ENCODE results near the gene SIK2. TPM values are rescaled to one million over a fixed set of nuclear protein-coding genes. Genes with fewer than 3 reads are reported as not detected.

The SIK2 gene
- polyA plus RNA-seq, 4 donors = 18.7 to 24.0 (median 21.3) TPM

GRCh38 chr11:111726301-111726713 lies 124.1 kb downstream of the SIK2 start:
- DNase-seq (ENCODE audit: low read depth in 4 of 4, low spot score in 2 of 4) = no peak

DNA sequence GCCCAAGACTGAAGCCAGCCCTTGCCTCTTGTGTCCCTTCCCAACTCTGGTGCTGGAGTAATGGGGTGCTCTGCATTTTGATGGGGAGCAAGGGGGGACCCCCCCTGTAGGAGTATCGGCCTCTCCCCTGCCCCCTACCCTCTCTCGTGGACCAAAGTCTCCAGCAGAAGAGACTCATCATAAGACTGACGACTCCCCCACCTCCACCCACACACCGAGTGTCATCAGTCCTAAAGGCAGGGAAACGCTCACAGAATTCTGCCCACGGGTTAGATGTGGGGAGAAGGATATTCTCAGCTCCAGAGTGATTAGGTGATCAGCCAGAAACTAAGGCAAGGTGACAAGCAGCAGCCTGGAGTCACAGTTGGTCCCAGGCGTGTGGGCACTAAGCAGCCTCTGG lies 125.2 kb downstream of the SIK2 start:
- DNase-seq (ENCODE audit: low read depth in 4 of 4, low spot score in 2 of 4) = no peak

DNA sequence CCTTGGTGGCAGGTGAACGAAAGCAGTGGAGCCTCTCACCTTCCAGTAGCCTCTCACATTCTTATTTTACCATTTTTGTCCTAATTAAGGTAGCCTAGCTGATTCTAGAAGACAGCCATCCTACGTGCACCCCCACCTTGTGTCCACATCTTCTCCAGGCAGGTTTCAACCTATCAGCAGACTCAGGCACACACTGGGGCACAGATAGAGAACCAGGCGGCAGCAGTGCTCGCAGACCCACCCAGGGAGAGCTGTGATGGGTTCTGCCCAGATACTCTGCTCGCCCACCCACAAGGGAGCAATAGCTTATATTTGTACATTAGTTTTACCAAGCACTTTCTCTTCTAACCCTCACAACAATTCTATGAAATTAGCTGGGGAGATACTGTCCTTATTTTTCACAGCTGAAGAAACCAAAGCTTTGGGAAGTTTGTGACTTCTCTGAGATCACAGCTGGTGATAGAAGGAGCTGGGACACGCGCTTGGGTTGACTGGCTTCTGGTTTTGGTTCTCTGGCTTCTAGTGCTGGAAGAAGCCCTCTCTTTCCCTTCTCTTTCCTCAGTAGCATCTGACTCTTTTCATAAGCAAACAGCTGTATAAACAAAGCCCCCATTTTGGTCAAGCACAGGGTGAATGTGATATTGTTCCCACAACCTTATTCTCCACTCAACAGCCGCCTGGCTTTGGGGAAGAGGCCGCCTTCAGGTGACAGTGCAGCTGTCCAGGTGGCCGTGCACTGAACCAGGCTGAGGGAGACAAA lies 127.0 kb downstream of the SIK2 start:
- no peak for DNase-seq (ENCODE audit: low read depth in 4 of 4, low spot score in 2 of 4)

GRCh38 chr11:111729831-111730311 lies 127.6 kb downstream of the SIK2 start:
- DNase-seq (ENCODE audit: low read depth in 4 of 4, low spot score in 2 of 4) = no peak

DNA sequence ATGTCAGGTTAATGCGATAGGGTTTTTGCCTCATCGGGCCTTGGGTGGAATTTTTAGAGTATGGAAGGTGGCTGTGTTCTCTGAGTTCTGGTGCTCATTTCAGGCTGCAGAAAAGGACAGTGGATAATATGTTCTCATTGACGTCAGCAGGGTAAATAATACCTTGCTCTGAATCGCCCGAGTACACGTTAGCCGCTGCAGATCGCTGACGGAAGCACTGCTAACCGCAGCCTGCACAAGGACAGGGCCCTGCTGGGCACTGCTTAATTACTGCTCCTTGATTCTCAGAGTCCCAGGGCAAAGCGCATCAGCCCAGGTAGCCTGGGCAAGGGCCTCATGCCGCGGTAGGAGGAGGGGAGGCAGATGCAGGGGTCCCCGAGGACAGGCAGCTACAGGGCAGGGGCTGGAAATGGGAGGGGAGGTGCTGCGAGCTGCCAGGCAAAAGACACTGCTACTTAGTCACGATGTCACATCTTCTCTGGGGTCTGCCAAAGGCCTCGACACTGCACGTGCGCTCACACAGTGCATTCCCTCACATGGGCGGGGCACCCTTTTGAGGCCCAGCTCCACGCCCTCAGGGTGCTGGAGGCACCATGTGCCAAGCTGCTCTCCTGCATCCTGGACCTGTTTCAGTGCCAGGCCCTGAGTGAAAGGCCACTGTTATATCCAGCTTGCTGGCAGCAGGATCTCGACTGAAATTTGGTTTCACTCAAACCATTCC lies 128.8 kb downstream of the SIK2 start:
- no peak for DNase-seq (ENCODE audit: low read depth in 4 of 4, low spot score in 2 of 4)

- no peak for DNase-seq (ENCODE audit: low read depth in 4 of 4, low spot score in 2 of 4)
These were observed 129.6 kb downstream of the SIK2 start for GRCh38 chr11:111731821-111732220.

- DNase-seq (ENCODE audit: low read depth in 4 of 4, low spot score in 2 of 4) = no peak
These were observed 130.8 kb downstream of the SIK2 start for GRCh38 chr11:111733016-111733415.

DNA sequence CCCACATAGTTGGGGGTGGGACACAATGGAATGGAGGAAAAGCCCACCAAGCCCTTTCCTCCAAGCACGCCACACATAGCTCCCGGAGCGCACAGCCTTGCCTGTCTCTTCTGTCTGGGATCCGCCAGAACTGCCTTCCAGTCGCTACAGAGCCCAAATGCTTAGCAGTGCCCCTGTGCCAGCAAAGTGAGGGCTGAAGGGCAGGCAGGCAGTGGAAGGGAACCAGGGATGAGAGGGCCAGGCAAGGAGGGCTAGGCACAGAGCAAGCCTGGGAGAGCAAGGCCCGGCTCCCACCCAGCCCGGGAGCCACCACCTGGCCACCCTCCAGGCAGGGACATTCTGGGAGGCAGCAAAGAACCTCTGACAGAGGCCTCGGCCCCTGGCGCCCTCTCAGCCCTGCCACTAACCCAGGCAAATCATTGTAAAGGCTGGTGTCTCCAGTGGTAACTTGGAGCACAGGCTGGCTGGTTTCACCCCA lies 131.4 kb downstream of the SIK2 start:
- DNase-seq (ENCODE audit: low read depth in 4 of 4, low spot score in 2 of 4) = no peak

DNA sequence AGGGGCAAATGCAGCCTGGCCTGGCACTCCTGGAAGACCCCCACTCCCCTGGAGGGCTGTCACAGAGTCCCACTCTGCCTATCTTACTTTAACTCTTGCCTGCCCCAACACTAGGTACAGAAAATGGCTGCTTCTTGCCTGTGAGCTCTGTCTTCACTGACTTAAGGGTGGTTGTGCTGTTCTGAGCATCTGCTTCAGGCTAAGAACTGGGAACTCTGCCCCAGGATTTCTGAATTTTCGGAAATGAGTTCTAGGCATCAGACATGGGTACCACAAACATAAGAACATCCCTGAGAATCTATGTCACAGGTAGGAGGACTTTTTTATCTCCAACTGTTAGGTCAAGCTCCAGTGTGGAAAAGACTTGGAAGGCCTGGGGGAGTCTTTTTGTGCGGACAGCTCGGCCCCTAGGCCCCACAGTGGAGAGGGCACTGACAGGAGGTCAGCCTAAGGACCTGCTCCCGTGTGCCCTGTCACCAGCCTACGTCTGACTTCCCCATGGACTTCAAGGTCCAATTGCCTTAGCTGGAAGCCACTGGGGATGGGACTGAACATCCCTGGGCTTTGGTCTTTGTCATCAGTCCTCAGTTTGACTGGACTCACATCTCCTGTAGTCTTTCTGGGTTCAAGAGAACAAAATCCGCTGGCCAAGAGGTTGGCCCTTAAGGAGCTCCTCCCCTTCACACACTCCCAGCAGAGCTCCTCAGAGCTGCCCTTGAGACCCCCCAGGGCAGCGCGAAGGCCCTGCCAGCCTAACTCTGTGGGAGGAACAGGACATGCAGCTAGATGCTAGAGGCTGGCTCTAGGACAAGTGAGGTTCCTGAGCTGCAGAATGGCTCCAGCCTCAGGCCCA lies 132.1 kb downstream of the SIK2 start:
- no peak for DNase-seq (ENCODE audit: low read depth in 4 of 4, low spot score in 2 of 4)

GRCh38 chr11:111734954-111735261 lies 132.7 kb downstream of the SIK2 start:
- DNase-seq (ENCODE audit: low read depth in 4 of 4, low spot score in 2 of 4) = no peak

DNA sequence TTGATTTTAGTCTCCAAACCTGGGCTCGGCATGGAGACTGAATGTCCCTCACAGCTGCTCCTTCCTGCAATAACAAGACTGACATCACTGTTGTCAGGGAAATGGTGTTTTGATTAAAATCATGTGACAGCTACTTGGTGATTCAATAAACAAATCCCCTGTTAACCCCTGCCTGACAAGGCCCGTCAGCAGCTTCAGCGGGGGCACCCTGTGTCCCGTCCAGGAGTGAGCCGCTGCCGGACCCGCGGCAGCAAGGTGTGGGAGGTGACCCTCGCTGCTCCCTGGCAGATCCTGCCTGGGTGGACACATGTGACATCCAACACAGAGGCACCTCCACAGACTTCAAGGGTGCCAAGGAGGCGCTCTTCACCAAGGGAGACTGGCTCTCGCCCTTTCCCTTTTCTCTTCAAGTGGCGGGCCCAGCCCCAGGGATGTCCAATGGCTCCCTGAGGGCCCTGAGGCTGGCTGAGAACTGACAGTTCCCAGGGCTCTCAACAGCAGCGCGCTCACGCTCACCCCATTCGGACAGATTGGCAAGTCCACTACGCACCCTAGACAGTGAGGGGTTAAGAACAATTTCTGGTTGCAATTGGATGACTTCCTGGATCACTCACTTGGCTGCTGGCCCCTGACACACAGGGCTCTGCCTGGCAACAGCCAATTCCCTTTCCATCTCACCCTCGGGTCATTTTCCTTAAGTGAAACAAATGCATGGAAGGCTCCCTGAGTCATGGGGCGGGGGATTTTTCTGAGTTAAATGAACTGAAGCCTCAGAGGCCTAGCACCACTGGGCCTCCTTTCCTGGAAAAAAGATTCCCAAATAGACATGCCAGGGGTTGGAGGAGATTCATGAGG lies 133.2 kb downstream of the SIK2 start:
- DNase-seq (ENCODE audit: low read depth in 4 of 4, low spot score in 2 of 4) = peak; percentile 71 to 84 (median 78)

DNA sequence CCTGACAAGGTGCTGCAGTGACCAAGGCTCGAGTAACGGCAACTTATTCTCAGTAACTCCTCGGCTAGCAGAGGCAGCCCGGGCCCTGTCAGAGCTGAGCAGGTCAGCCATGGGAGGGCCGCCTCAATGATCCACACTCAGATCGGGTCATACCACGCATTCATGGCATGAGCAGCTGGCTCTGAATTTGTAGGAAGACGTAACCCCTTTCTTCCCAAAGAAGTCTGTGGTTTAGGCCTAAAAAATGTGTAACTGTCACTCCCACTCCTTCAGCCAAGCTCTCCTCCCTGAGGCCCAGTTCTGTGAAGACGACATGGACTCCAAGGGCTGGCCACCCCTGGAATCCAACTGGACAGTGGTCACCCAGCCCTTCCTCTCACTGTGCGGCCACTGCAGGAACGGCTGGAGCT lies 133.9 kb downstream of the SIK2 start:
- no peak for DNase-seq (ENCODE audit: low read depth in 4 of 4, low spot score in 2 of 4)

GRCh38 chr11:111736621-111737443 lies 134.6 kb downstream of the SIK2 start:
- no peak for DNase-seq (ENCODE audit: low read depth in 4 of 4, low spot score in 2 of 4)

- DNase-seq (ENCODE audit: low read depth in 4 of 4, low spot score in 2 of 4) = no peak
These were observed 135.4 kb downstream of the SIK2 start for GRCh38 chr11:111737444-111738210.

DNA sequence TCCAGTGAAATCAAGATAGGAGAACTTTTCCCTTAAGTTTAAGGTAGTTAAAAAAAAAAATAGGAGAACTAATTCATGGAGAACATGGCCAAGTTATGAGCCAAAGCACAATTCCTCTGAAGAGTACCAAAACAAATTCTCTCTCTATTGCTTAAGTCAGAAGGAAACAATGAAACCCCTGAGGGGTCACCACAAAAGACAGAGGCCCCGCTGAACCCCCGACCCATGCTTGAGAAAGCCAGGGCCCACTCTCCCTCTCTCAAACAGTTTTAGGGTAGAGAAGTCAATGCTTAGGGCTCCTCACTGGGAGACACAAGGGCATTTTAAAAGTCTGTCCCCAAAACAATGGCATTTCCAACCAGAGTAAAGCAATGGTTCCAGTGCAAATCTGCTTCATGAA lies 137.1 kb downstream of the SIK2 start:
- DNase-seq (ENCODE audit: low read depth in 4 of 4, low spot score in 2 of 4) = no peak

DNA sequence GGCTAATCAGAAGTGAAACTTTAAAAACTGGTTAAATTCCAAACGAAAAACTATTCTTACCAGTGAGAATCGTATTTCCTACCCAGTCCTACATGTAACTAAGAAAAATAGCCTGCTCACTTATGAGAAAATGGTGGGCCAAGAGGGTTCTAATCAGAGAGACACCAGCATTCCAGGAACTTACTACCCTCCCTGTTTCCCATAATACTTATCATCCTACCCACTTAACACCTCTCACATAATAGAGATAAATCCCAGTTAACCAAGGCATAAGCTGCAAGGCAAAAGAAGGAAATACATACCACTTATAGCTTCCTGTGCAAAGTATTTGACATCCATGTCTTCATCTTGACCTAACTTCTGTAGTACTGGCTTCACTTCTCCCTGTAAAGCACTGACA lies 139.5 kb downstream of the SIK2 start:
- DNase-seq (ENCODE audit: low read depth in 4 of 4, low spot score in 2 of 4) = no peak

GRCh38 chr11:111743700-111744099 lies 141.5 kb downstream of the SIK2 start:
- DNase-seq (ENCODE audit: low read depth in 4 of 4, low spot score in 2 of 4) = no peak

GRCh38 chr11:111745719-111746504 lies 143.7 kb downstream of the SIK2 start:
- DNase-seq (ENCODE audit: low read depth in 4 of 4, low spot score in 2 of 4) = no peak

All from left renal cortex interstitium (tissue), 4 donors.